SK-N-SH treated with all-trans-retinoic acid at 6 μM for 48 hours (cell line): ENCODE data around the gene LORICRIN.

Experiments used
- ATAC-seq: fragments of 200-7000 bp; cut with Tn5 transposase; 3 replicates; pipeline ENCODE4 v1.9.1; 2020; ENCODE audit warnings: mild to moderate bottlenecking, moderate library complexity
- ARNTL ChIP-seq: fragments of 450-650 bp; formaldehyde crosslinking; IDR thresholded peaks from 2 replicates; pipeline ENCODE4 v1.5.0; 2020; ENCODE audit warnings: low read depth, mild to moderate bottlenecking, moderate library complexity, borderline replicate concordance
- BACH2 ChIP-seq: fragments of 250-450 bp; sonication (Bioruptor Pico); IDR thresholded peaks from 2 replicates; pipeline ENCODE4 v1.9.0; 2021; ENCODE audit warnings: mild to moderate bottlenecking, borderline replicate concordance
- CSDC2 ChIP-seq: fragments of 250-450 bp; sonication (Bioruptor Pico); IDR thresholded peaks from 2 replicates; pipeline ENCODE4 v1.5.0; 2020; ENCODE audit warnings: mild to moderate bottlenecking, moderate library complexity
- CSRNP3 ChIP-seq: fragments of 250-450 bp; sonication (Bioruptor Pico); IDR thresholded peaks from 2 replicates; pipeline ENCODE4 v1.5.1; 2021; ENCODE audit warnings: mild to moderate bottlenecking, moderate library complexity
- ESRRG ChIP-seq: fragments of 250-450 bp; sonication (Bioruptor Pico); IDR thresholded peaks from 2 replicates; pipeline ENCODE4 v1.6.1; 2021; ENCODE audit warnings: mild to moderate bottlenecking
- GLIS3 ChIP-seq: fragments of 250-450 bp; sonication (Bioruptor Pico); IDR thresholded peaks from 2 replicates; pipeline ENCODE4 v1.5.0; 2020; ENCODE audit warnings: mild to moderate bottlenecking, moderate library complexity
- OSR1 ChIP-seq: fragments of 250-450 bp; sonication (Bioruptor Pico); IDR thresholded peaks from 2 replicates; pipeline ENCODE4 v1.8.0; 2022; ENCODE audit warnings: moderate library complexity, mild to moderate bottlenecking, inconsistent platforms
- PPARA ChIP-seq: fragments of 250-450 bp; sonication (Bioruptor Pico); IDR thresholded peaks from 2 replicates; pipeline ENCODE4 v1.5.0; 2020; ENCODE audit warnings: mild to moderate bottlenecking, borderline replicate concordance
- RARB ChIP-seq: fragments of 250-450 bp; sonication (Bioruptor Pico); IDR thresholded peaks from 2 replicates; pipeline ENCODE4 v1.8.0; 2021; ENCODE audit warnings: mild to moderate bottlenecking, moderate library complexity
- SNAI2 ChIP-seq: fragments of 250-450 bp; sonication (Bioruptor Pico); IDR thresholded peaks from 2 replicates; pipeline ENCODE4 v1.5.0; 2020; ENCODE audit warnings: mild to moderate bottlenecking, moderate library complexity
- TCF4 ChIP-seq: fragments of 250-450 bp; sonication (Bioruptor Pico); IDR thresholded peaks from 2 replicates; pipeline ENCODE4 v1.8.0; 2021; ENCODE audit warnings: mild to moderate bottlenecking, moderate library complexity, borderline replicate concordance
- TOX ChIP-seq: fragments of 250-450 bp; sonication (Bioruptor Pico); IDR thresholded peaks from 2 replicates; pipeline ENCODE4 v1.8.0; 2021; ENCODE audit warnings: mild to moderate bottlenecking, moderate library complexity, borderline replicate concordance
- ZFP3 ChIP-seq: fragments of 250-450 bp; sonication (Bioruptor Pico); IDR thresholded peaks from 2 replicates; pipeline ENCODE4 v1.5.0; 2020; ENCODE audit warnings: mild to moderate bottlenecking, moderate library complexity
- ZNF565 ChIP-seq: fragments of 450-650 bp; formaldehyde crosslinking; conservative IDR thresholded peaks from 2 replicates; pipeline ENCODE4 v1.5.0; 2020; ENCODE audit warnings: low read depth, mild to moderate bottlenecking, moderate library complexity
- ZNF8 ChIP-seq: fragments of 450-650 bp; formaldehyde crosslinking; IDR thresholded peaks from 2 replicates; pipeline ENCODE4 v1.5.0; 2020; ENCODE audit warnings: mild to moderate bottlenecking, moderate library complexity
- TF ChIP-seq, protein P1 (sequence below): fragments of 250-450 bp; sonication (Bioruptor Pico); IDR thresholded peaks from 2 replicates; pipeline ENCODE4 v1.8.0; 2020; ENCODE audit warnings: mild to moderate bottlenecking, moderate library complexity, borderline replicate concordance
- TF ChIP-seq, protein P2 (sequence below): fragments of 250-450 bp; sonication (Bioruptor Pico); IDR thresholded peaks from 2 replicates; pipeline ENCODE4 v1.5.0; 2020; ENCODE audit warnings: mild to moderate bottlenecking, moderate library complexity
- TF ChIP-seq, protein P3 (sequence below): fragments of 250-450 bp; sonication (Bioruptor Pico); IDR thresholded peaks from 2 replicates; pipeline ENCODE4 v1.8.0; 2021; ENCODE audit warnings: low read depth, mild to moderate bottlenecking, moderate library complexity, borderline replicate concordance
- TF ChIP-seq, protein P4 (sequence below): fragments of 250-450 bp; sonication (Bioruptor Pico); IDR thresholded peaks from 2 replicates; pipeline ENCODE4 v1.5.1; 2020; ENCODE audit warnings: low read depth, mild to moderate bottlenecking, moderate library complexity

The LORICRIN gene

DNA sequence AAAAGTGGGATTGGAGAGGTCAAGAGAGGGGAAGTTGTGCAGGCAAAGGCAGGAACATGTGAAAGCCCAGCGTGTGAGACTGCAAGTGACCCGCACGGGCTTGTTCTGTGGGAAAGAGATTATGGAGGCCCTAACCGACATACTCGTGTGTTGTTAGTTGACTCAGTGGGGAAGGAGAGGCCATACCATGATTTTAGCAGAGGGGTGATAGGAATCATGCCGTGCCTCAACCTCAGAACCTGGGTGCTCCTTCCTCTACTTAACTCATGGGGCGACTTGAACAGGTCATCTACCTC is 33.9 kb downstream of the LORICRIN start:
- no peak for ATAC-seq

GRCh38 chr1:153293851-153294250 is 34.4 kb downstream of the LORICRIN start:
- no peak for ATAC-seq
- TF ChIP-seq ZFP3 (CRISPR knock-in tag) (no peak), ZNF8 (CRISPR knock-in tag) (no peak), PPARA (no peak), CSDC2 (no peak), RARB (CRISPR knock-in tag) (no peak), ARNTL (CRISPR knock-in tag) (no peak), SNAI2 (CRISPR knock-in tag) (no peak), TCF4 (CRISPR knock-in tag) (no peak), ESRRG (no peak), BACH2 (CRISPR knock-in tag) (no peak)
- TF ChIP-seq, protein P1, sequence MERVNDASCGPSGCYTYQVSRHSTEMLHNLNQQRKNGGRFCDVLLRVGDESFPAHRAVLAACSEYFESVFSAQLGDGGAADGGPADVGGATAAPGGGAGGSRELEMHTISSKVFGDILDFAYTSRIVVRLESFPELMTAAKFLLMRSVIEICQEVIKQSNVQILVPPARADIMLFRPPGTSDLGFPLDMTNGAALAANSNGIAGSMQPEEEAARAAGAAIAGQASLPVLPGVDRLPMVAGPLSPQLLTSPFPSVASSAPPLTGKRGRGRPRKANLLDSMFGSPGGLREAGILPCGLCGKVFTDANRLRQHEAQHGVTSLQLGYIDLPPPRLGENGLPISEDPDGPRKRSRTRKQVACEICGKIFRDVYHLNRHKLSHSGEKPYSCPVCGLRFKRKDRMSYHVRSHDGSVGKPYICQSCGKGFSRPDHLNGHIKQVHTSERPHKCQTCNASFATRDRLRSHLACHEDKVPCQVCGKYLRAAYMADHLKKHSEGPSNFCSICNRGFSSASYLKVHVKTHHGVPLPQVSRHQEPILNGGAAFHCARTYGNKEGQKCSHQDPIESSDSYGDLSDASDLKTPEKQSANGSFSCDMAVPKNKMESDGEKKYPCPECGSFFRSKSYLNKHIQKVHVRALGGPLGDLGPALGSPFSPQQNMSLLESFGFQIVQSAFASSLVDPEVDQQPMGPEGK (CRISPR knock-in tag) = no peak

More for the DNA sequence above, 33.9 kb downstream of the LORICRIN start:
- TF ChIP-seq ARNTL (CRISPR knock-in tag) = no peak
- TF ChIP-seq, protein P2, sequence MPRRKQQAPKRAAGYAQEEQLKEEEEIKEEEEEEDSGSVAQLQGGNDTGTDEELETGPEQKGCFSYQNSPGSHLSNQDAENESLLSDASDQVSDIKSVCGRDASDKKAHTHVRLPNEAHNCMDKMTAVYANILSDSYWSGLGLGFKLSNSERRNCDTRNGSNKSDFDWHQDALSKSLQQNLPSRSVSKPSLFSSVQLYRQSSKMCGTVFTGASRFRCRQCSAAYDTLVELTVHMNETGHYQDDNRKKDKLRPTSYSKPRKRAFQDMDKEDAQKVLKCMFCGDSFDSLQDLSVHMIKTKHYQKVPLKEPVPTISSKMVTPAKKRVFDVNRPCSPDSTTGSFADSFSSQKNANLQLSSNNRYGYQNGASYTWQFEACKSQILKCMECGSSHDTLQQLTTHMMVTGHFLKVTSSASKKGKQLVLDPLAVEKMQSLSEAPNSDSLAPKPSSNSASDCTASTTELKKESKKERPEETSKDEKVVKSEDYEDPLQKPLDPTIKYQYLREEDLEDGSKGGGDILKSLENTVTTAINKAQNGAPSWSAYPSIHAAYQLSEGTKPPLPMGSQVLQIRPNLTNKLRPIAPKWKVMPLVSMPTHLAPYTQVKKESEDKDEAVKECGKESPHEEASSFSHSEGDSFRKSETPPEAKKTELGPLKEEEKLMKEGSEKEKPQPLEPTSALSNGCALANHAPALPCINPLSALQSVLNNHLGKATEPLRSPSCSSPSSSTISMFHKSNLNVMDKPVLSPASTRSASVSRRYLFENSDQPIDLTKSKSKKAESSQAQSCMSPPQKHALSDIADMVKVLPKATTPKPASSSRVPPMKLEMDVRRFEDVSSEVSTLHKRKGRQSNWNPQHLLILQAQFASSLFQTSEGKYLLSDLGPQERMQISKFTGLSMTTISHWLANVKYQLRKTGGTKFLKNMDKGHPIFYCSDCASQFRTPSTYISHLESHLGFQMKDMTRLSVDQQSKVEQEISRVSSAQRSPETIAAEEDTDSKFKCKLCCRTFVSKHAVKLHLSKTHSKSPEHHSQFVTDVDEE = no peak
- no peak for TF ChIP-seq TCF4 (CRISPR knock-in tag)

DNA sequence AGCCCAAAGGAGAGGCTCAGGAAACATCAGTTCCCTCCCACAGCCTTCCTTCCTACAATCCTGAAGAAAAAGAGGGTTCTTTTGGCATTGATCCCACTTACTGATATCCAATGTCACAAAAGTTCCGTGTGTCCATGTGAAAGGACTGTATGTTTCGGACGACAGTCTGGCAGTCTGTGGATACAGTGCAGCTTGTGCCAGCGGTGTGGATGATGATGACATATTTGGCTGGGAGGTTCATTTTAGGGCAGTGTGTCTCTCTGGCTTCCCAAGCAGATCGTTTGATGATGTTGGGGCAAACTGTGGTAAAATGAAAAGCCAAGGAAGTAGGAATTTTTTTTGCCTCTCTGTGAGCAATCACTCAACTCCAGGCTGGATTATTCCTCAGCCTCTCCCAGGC is 42.8 kb downstream of the LORICRIN start:
- TF ChIP-seq TOX (CRISPR knock-in tag) = no peak
- ATAC-seq = no peak

DNA sequence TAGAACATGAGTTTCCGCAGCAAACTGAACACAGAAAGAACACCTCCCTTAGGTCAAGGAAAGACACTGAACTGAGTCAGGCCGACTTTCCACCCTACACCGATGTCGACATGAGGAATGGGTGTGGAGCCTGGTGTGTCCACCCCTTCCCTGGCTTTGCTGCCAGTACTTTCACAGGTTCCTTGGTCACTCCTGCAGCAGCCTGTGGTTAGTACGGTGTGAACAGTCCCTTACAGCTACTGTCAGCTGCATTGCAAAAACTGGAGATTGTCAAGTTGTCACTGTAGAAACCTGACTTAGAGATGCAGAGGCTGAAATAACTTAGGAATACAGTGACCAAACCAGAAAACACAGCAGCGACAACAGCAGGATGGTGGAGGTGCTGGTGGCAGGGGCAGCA is 46.2 kb downstream of the LORICRIN start:
- no peak for TF ChIP-seq CSRNP3 (CRISPR knock-in tag)
- no peak for ATAC-seq

DNA sequence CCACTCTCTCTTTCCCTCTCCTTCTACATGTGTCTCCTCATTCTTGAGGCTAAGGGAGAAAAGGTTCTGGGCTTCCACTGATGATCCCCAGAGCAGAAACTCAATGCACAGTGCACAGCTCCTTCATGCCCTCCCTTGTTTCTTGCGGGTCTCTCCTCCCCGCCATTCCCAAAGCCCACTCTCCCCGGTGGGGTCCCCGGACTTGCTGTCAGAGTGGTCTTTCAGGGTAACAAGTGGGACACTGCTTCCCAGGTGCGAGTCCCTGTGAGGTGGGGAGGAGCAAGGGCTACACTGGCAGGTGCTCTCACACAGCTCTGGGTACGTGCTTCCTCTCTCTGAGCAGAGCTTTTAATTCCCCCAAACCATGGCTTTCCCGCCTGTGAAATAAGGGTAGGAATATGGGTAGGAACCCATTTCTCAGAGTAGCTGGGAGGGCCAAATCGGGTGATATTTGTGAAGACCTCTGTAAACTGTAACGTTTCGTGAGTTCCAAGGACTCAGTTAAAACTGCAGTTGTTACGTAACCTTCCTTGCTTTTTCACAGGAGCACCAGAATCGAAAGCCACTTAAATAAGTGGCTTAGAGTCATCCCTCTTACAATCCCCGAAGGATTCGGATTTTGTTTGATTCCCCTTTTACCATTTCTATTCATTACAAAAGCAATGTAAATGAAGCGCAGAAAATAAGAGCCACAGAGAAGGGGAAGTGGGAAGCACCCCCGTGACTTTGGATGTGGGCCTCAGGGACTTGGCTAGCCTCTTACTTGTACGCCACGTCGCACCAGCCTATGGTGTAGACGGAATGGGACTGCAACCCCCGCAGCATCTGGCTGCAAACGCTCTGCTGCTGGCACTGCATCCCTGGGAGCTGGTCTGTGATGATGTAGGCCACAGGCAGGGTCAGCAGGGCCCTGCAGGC is 47.1 kb downstream of the LORICRIN start:
- no peak for ATAC-seq
- TF ChIP-seq CSRNP3 (CRISPR knock-in tag) (no peak), ZNF565 (CRISPR knock-in tag) (no peak), GLIS3 (CRISPR knock-in tag) (no peak), RARB (CRISPR knock-in tag) (no peak), BACH2 (CRISPR knock-in tag) (no peak), OSR1 (no peak), ARNTL (CRISPR knock-in tag) (no peak), ZFP3 (CRISPR knock-in tag) (no peak)
- TF ChIP-seq, protein P3, sequence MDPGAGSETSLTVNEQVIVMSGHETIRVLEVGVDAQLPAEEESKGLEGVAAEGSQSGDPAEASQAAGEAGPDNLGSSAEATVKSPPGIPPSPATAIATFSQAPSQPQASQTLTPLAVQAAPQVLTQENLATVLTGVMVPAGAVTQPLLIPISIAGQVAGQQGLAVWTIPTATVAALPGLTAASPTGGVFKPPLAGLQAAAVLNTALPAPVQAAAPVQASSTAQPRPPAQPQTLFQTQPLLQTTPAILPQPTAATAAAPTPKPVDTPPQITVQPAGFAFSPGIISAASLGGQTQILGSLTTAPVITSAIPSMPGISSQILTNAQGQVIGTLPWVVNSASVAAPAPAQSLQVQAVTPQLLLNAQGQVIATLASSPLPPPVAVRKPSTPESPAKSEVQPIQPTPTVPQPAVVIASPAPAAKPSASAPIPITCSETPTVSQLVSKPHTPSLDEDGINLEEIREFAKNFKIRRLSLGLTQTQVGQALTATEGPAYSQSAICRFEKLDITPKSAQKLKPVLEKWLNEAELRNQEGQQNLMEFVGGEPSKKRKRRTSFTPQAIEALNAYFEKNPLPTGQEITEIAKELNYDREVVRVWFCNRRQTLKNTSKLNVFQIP (CRISPR knock-in tag) = no peak
- TF ChIP-seq, protein P2 = no peak
- TF ChIP-seq, protein P4, sequence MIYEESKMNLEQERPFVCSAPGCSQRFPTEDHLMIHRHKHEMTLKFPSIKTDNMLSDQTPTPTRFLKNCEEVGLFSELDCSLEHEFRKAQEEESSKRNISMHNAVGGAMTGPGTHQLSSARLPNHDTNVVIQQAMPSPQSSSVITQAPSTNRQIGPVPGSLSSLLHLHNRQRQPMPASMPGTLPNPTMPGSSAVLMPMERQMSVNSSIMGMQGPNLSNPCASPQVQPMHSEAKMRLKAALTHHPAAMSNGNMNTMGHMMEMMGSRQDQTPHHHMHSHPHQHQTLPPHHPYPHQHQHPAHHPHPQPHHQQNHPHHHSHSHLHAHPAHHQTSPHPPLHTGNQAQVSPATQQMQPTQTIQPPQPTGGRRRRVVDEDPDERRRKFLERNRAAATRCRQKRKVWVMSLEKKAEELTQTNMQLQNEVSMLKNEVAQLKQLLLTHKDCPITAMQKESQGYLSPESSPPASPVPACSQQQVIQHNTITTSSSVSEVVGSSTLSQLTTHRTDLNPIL (CRISPR knock-in tag) = no peak
